ENCODE measurements around the gene LRR1. TPM values are rescaled to one million over a fixed set of nuclear protein-coding genes. Genes with fewer than 3 reads are reported as not detected.
"Not testable (repeated sequence)": the region's sequence is repeated elsewhere in the genome, so short reads cannot be mapped to it uniquely, and the experiment has no call there.

The LRR1 gene
- total RNA-seq, 6 experiments from 2014 or later: 3.1 to 5.6 (median 4.3) TPM

- intact Hi-C loops (cut with DNase I): no loop called here
- 73% methylated on average over 8 of the region's 9 CpGs for WGBS (ENCODE audit: insufficient coverage, low coverage, low lambda C conversion rate, missing lambda C conversion rate)
Measured at GRCh38 chr14:49581209-49582112, 17.3 kb upstream of the LRR1 start.

GRCh38 chr14:49582113-49582977 is 16.4 kb upstream of the LRR1 start:
- no peak overlapping the region for H3K4me3 ChIP-seq
- 90% methylated on average over 4 of the region's 4 CpGs for WGBS (ENCODE audit: insufficient coverage, low coverage, low lambda C conversion rate, missing lambda C conversion rate)
- H3K27ac ChIP-seq: no peak overlapping the region
- TF ChIP-seq POLR2A (IDR thresholded peaks at IDR 0.05): peak; percentile 11
- no peak for TF ChIP-seq CTCF (IDR thresholded peaks at IDR 0.05)
- peaks cover 0 to 30% (median 8%) of the 10 kb centered on the region in 4 donors for H3K36me3 ChIP-seq
- H3K9me3 ChIP-seq: no peaks in the 10 kb centered on the region
- DNase-seq: no peak
- no peaks in the 10 kb centered on the region for H3K27me3 ChIP-seq
- ATAC-seq: no peak
- peaks cover 0 to 26% (median 6%) of the 10 kb centered on the region in 4 donors for H3K4me1 ChIP-seq
- intact Hi-C loops (cut with DNase I): no loop called here

More at GRCh38 chr14:49581209-49582112, 17.3 kb upstream of the LRR1 start:
- DNase-seq (no peak), ATAC-seq (no peak)
- Histone ChIP-seq H3K27me3 (no peaks in the 10 kb centered on the region), H3K4me3 (no peak overlapping the region), H3K4me1 (peaks cover 0 to 26% (median 6%) of the 10 kb centered on the region in 4 donors), H3K9me3 (no peaks in the 10 kb centered on the region), H3K36me3 (peaks cover 0 to 38% (median 12%) of the 10 kb centered on the region in 4 donors), H3K27ac (no peak overlapping the region)
- TF ChIP-seq CTCF (IDR thresholded peaks at IDR 0.05): no peak
- TF ChIP-seq POLR2A (IDR thresholded peaks at IDR 0.05): no peak

GRCh38 chr14:49583629-49584028 is 15.1 kb upstream of the LRR1 start:
- H3K9me3 ChIP-seq: no peaks in the 10 kb centered on the region
- peaks cover 0 to 24% (median 8%) of the 10 kb centered on the region in 4 donors for H3K36me3 ChIP-seq
- no peak for ATAC-seq
- H3K27ac ChIP-seq: no peak overlapping the region
- DNase-seq: no peak
- H3K27me3 ChIP-seq: no peaks in the 10 kb centered on the region
- no peak overlapping the region for H3K4me3 ChIP-seq
- intact Hi-C loops (cut with DNase I): no loop called here
- H3K4me1 ChIP-seq: peaks cover 0 to 26% (median 6%) of the 10 kb centered on the region in 4 donors
- TF ChIP-seq CTCF (IDR thresholded peaks at IDR 0.05): no peak
- no peak for TF ChIP-seq POLR2A (IDR thresholded peaks at IDR 0.05)
- WGBS (ENCODE audit: insufficient coverage, low coverage, low lambda C conversion rate, missing lambda C conversion rate): 87% methylated on average over 6 of the region's 6 CpGs

GRCh38 chr14:49584058-49584457 is 14.7 kb upstream of the LRR1 start:
- Histone ChIP-seq H3K4me3 (no peak overlapping the region), H3K4me1 (peaks cover 0 to 26% (median 6%) of the 10 kb centered on the region in 4 donors), H3K36me3 (peaks cover 0 to 24% (median 8%) of the 10 kb centered on the region in 4 donors), H3K27me3 (no peaks in the 10 kb centered on the region), H3K27ac (no peak overlapping the region), H3K9me3 (no peaks in the 10 kb centered on the region)
- WGBS (ENCODE audit: insufficient coverage, low coverage, low lambda C conversion rate, missing lambda C conversion rate): 58% methylated on average over 8 of the region's 11 CpGs
- DNase-seq: no peak
- ATAC-seq: no peak
- intact Hi-C loops (cut with DNase I): no loop called here
- TF ChIP-seq CTCF (IDR thresholded peaks at IDR 0.05) (no peak), POLR2A (IDR thresholded peaks at IDR 0.05) (no peak)

- H3K9me3 ChIP-seq; ATAC-seq; intact Hi-C loops (cut with DNase I); H3K27me3 ChIP-seq; DNase-seq: not testable (repeated sequence)
- H3K27ac ChIP-seq: peak overlapping the region; percentile 79 to 91 (median 86)
- H3K36me3 ChIP-seq: peaks cover 0 to 24% (median 8%) of the 10 kb centered on the region in 4 donors
- 10% methylated on average over 32 of the region's 32 CpGs for WGBS (ENCODE audit: insufficient coverage, low coverage, low lambda C conversion rate, missing lambda C conversion rate)
- H3K4me3 ChIP-seq: peak overlapping the region; percentile 83 to 99 (median 95)
- H3K4me1 ChIP-seq: peaks cover 0 to 26% (median 6%) of the 10 kb centered on the region in 4 donors
Measured at GRCh38 chr14:49584981-49585640, 13.6 kb upstream of the LRR1 start.
